Measurements from ENCODE around the gene WDPCP.
"Not testable (repeated sequence)": the region's sequence is repeated elsewhere in the genome, so short reads cannot be mapped to it uniquely, and the experiment has no call there.

Gene WDPCP

GRCh38 chr2:63320669-63321068 lies 267.6 kb downstream of the WDPCP start:
- TF ChIP-seq CTCF (IDR thresholded peaks at IDR 0.05) (no peak), ZFX (IDR thresholded peaks at IDR 0.05; ENCODE audit: borderline replicate concordance) (no peak)
- no peak overlapping the region for H3K27ac ChIP-seq

GRCh38 chr2:63310614-63311013 lies 277.7 kb downstream of the WDPCP start:
- TF ChIP-seq CTCF (IDR thresholded peaks at IDR 0.05) (no peak), ZFX (IDR thresholded peaks at IDR 0.05; ENCODE audit: borderline replicate concordance) (no peak)
- no peak overlapping the region for H3K27ac ChIP-seq

- TF ChIP-seq ZFX (IDR thresholded peaks at IDR 0.05; ENCODE audit: borderline replicate concordance), result no peak
- TF ChIP-seq CTCF (IDR thresholded peaks at IDR 0.05), result no peak
- no peak overlapping the region for H3K27ac ChIP-seq
Measured at GRCh38 chr2:63301481-63301880, 286.8 kb downstream of the WDPCP start.

GRCh38 chr2:63300835-63301234 lies 287.4 kb downstream of the WDPCP start:
- TF ChIP-seq CTCF (IDR thresholded peaks at IDR 0.05), result 0 out of 2 replicates have a peak, but pooled peaks have one; percentile 6
- TF ChIP-seq ZFX (IDR thresholded peaks at IDR 0.05; ENCODE audit: borderline replicate concordance), result no peak
- no peak overlapping the region for H3K27ac ChIP-seq

- TF ChIP-seq CTCF (IDR thresholded peaks at IDR 0.05) (no peak), ZFX (IDR thresholded peaks at IDR 0.05; ENCODE audit: borderline replicate concordance) (no peak)
- no peak overlapping the region for H3K27ac ChIP-seq
Measured at GRCh38 chr2:63287956-63288355, 300.3 kb downstream of the WDPCP start.

- not testable (repeated sequence) for H3K27ac ChIP-seq
Measured at GRCh38 chr2:63286520-63286919, 301.8 kb downstream of the WDPCP start.

- no peak for TF ChIP-seq ZFX (IDR thresholded peaks at IDR 0.05; ENCODE audit: borderline replicate concordance)
- no peak for TF ChIP-seq CTCF (IDR thresholded peaks at IDR 0.05)
- H3K27ac ChIP-seq, result peak overlapping the region; percentile 92
Measured at GRCh38 chr2:63283273-63283672, 305.0 kb downstream of the WDPCP start.

GRCh38 chr2:63272560-63272959 lies 315.7 kb downstream of the WDPCP start:
- TF ChIP-seq ZFX (IDR thresholded peaks at IDR 0.05; ENCODE audit: borderline replicate concordance) (no peak), CTCF (IDR thresholded peaks at IDR 0.05) (no peak)
- no peak overlapping the region for H3K27ac ChIP-seq

All from 22Rv1 (cell line).